Activated T-cell treated with anti-CD3 and anti-CD28 coated beads for 1 hour (primary cell): Measurements from ENCODE around the gene MYL2.
"Not testable (repeated sequence)": the region's sequence is repeated elsewhere in the genome, so short reads cannot be mapped to it uniquely, and the experiment has no call there.

Source experiments
- DNase-seq: peaks from one replicate; pipeline ENCODE4 v3.0.0-alpha.2; 2020; ENCODE audit warnings: low read depth

Gene MYL2, protein sequence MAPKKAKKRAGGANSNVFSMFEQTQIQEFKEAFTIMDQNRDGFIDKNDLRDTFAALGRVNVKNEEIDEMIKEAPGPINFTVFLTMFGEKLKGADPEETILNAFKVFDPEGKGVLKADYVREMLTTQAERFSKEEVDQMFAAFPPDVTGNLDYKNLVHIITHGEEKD

DNA sequence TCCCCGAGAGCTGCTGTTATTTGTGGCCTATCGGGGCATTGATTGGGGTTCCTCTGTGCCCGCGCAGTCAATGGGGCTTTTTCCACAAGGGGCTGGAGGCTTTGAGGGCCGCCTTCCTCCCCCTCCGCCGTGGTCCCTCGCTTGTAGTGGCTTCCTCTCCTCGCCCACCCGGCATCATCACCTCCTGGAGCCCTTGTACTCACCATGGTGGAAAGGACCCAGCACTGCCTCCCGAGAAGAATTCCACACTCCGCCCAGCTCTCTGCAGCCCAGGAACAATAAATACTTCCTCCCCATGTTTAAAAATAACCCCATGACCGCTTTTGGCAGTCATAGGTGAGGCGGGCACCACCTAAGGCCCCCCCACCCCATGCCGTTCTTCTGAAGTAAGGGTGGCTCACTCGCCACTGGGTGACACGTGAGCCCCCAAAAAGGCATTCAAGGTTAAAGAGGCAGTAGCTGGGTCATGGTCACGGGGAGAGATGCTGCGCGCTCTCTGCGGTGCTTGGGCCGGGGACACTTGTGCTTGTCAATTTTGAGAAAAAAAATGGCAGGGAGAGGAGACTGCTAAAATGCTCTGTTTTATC lies at the start of gene MYL2:
TSS of gene MYL2 (minus strand) at position 256 of the 587 bp plus-strand sequence. CDS start at position 206, 50 bp downstream.
- no peak for DNase-seq

DNA sequence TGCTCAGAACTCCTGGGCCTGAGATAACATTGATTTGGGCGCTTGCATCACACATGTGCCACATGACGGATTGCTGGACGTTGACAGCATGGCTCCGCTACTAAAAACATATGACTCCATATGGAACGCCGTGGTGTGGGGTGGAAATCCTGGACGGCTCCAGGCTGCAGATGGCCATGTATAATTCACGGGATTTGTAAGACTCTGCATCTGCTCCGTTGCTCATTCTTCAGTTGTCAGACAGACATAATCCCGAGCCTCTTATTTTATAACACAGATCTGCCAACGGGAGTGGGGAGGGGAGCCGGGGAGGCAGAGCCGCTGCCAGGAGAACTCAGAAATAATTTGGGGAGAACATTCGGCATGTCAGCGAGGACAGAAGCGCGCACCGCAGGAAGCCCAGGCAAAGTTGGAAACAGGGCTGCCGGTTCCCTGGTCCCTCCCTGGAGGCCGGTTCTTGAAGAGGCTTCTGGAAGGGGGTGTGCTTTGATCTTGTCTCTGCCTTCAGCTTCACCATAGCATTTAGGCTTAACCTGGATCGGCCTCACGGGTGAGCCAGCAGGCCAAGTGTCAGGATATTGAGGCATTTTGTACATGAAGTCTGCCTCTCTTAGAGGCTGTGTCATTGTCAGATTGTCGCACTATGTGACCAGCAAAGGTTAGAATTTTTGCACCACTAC lies 45.8 kb upstream of the MYL2 start:
- DNase-seq: no peak

DNA sequence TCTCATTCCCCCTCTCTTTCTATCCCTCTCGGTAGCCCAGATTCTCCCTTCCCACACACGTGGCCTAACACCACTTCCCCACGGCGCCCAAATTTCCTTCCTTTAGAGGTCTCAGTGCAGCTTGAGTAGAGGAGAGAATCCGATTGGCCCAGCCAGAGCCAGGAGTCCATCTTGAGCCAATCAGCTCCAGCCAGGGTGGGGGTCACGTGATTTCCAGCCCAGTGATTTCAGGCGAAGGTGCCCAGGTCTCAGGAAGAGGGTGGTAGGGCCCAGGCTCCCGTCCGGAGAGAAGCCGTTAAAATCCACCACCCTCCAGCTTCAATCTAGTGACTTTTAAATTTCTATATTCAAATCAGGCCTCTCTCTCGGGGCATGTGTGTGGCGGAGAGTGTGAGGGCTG lies 45.2 kb upstream of the MYL2 start:
- no peak for DNase-seq

DNA sequence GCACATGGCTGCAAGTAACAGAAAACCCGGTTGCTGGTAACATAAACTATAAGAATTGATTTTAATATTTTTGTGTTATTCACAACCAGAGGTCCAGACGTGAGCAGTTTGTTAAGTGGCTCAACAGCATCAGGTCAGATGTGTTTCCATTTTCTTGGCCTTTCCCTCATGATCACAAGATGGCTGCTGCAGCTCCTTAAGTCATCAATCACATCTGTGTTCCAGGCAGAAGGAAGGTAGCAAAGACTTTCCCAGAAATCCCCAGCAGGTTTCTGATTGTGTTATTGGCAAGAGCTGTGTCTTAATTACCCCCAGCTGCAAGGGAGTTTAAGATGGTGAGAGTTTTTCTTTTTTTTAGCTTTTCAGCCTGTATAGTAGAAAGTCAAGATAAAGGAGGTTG lies 40.4 kb upstream of the MYL2 start:
- DNase-seq: no peak

DNA sequence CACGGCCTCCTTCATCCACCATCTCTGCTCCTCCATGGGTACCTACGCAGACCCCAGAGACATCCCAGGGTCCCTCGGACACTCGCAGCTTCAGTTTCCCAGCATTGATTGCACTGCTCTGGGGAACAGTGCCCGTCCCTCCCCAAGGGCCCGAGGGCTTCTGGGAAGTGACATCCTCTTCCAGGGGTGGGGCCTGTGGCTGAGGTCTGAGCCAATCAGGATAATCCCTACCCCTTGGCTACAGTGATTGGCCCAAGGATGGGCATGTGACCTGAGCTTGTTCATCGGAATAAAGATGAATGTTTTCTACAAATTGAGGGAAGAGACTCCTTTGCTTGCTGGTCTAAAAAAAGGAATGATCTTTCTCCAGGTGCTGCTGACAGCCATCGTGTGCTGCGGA lies 37.3 kb upstream of the MYL2 start:
- DNase-seq: no peak

DNA sequence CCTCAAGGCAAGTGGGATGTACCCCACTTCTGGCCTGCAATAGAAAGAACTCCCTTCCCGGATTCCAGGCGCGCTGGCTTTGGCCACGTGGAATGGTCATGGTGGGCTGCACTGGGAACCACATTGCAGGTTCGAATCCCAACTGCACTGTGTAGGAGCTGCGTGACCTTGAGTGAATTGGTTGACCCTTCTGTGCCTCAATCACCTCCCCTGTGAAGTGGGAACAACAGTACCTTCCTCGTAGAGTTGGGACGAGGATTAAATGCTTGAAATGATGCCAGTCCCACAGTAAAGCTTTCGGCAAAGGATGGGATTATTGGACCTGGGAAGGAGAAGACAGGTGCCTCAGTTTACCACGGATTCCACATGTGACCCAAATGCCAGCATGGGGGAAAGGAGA lies 36.8 kb upstream of the MYL2 start:
- no peak for DNase-seq

DNA sequence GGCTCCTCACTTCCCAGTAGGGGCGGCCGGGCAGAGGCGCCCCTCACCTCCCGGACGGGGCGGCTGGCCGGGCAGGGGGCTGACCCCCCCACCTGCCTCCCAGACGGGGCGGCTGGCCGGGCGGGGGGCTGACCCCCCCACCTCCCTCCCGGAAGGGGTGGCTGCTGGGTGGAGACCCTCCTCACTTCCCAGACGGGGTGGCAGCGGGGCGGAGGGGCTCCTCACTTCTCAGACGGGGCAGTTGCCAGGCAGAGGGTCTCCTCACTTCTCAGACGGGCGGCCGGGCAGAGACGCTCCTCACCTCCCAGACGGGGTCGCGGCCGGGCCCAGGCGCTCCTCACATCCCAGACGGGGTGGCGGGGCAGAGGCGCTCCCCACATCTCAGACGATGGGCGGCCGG lies 30.5 kb upstream of the MYL2 start:
- DNase-seq: not testable (repeated sequence)

DNA sequence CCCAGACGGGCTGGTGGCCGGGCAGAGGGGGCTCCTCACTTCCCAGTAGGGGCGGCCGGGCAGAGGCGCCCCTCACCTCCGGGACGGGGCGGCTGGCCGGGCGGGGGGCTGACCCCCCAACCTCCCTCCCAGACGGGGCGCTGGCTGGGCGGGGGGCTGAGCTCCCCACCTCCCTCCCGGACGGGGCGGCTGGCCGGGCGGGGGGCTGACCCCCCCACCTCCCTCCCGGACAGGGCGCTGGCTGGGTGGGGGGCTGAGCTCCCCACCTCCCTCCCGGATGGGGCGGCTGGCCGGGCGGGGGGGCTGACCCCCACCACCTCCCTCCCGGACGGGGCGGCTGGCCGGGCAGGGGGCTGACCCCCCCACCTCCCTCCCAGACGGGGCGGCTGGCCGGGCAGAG lies 30.1 kb upstream of the MYL2 start:
- not testable (repeated sequence) for DNase-seq

DNA sequence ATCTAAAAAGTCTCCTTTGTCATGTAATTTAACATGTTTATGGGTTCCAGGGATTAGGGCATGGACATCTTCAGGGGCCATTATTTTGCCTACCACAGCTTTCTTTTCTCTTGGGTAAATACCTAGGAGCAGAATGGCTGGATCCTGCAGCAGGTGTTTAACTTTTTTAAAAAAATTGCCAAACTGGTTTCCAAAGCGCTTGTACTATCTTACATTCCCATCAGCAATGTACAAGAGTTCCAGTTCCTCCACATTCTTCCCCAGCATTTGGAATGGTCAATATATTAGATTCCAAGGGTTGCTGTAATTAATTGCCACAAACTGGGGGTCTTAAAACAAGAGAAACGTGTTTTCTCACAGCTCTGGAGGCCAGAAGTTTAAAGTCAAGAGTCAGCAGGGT lies 27.7 kb upstream of the MYL2 start:
- DNase-seq: no peak

DNA sequence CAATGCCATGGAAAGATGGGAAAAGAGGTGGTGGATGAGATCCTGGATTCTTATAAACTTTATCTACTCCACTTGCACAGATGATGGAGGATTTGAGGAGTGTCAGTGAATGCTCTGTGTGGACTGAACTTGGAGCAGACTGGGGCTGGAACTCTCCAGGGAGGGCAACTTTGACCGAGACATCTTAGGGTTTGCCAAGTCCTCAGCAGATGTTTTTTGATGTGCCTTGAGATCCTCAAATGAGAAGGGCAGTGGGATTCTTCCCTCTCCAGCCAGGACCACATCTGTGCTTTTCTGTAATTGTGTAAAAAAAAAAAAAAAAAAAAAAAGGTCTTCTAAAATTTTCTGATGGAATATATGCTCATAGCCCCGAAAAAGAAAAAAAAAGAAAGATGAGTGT lies 23.0 kb upstream of the MYL2 start:
- no peak for DNase-seq

DNA sequence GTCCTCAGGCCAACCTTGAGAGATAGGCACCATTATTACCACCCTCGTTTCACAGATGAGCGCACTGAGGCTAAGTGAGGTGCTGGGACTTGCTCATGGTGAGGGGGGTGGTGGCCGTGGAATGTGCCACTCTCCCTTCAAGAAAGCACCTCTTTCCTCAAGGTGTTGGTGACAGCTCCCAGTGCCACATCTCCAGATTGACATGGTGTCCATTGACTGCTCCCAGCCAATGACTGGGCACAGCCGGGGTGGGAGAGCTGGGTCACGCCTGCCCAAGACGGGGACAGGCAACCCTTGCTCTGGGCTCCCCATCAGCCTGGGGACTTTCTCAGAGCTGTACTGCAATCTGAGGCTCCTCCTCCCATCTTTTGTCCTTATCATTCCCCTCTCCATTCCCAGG lies 21.0 kb upstream of the MYL2 start:
- no peak for DNase-seq

DNA sequence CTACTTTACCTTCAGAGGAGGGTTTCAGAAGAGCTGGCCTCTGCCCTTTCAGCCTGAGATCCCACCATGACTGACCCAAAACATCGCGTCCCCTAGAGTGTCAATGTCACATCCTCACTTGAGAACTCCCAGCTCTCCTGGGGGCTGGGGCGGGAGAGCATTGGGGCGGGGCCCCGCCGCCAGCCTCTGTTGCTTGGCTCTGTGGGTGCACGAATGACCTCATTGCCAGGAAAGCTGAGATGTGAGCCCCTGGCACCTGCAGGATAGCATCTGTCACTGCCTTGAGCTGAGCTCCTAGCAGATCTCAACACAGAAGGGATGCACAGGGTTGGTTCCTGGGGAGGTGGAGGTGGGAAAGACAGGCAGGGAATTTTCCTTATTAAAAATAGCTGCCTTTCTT lies 20.6 kb upstream of the MYL2 start:
- DNase-seq: no peak

DNA sequence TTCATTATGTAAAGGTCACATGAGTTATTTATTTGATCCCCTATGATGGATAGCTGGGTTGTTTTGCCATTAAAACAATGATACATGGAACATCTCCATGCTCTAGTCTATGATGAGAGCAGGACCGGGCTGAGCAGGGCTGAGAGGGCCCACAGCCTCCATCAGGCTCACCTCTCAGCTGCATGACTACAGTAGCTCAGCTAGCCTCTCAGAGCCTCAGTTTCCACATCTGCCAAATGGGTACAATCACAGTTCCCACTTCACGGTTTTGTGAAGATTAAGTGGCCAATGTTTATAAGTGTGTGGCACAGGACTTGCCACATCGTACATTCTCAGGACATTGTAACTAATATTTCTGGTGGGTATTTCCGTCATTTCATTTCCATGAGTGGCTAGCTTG lies 19.9 kb upstream of the MYL2 start:
- no peak for DNase-seq

DNA sequence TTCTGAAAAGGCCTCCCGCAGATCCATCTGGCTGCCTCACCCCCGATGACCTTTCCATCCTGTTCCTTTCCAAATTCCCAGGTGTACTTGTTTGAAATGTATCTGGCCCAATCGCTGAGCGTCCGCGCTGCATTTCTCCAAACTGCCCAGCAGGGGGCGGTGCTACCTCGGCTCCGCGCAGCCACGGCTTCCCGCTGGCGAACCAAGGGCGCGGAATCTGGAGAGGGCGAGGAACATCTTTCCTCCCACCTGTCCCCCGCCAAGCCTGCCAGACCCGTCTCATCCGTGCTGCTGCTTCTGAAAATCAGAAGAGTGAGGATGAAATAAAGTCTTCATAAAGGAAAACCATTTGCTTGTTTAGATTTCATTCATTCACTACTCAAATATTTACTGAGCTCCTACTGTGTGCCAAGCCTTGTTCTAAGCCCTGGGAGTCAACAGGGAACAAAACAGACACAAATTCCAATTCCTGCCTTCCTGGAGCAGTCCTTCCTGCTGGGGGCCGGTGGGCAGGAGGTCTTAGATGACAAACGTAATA lies 16.8 kb upstream of the MYL2 start:
- peak; percentile 41 for DNase-seq

DNA sequence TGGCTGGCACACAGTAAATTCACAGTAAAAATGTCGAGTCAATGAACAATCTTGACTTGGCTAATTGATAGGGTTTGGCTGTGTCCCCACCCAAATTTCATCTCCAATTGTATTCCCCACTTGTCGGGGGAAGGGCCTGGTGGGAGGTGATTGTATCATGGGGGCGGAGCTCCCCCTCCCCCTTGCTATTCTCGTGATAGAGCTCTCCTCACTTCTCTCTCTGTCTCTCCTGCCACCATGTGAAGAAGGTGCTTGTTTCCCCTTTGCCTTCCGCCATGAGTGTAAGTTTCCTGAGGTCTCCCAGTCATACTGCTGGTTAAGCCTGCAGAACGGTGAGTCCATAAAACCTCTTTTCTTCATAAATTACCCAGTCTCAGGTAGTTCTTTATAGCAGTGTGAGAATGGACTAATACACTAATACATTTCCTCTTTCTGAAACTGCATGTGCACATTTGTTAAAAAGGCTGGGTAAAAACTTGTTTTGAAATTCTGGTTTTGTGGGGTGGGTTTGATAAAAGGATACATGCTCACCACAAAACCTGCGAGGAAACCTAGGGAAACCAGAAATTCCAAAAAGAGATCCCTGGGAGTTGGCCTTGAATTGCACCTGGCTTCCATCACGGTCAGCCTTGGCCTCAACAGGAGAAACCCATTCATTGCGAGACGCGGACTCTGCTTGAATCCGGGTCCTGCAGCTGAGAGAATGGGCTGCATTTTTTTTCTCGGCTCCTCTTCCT lies 16.2 kb upstream of the MYL2 start:
- no peak for DNase-seq

DNA sequence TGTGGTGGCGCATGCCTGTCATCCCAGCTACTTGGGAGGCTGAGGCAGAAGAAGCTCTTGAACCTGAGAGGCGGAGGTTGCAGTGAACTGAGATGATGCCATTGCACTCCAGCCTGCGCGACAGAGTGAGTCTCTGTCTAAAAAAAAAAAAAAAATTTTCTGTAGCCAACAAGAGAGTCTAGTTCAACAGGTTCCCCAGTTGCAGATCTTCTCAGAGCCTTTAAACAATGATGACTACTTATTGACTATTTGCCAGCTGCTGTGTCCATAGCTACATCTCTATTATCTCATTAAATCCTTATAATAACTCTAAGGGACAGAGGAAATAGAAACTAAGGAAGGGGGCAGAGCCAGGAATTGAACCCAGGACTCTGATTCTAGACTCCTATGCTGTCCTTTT lies 15.2 kb upstream of the MYL2 start:
- no peak for DNase-seq

DNA sequence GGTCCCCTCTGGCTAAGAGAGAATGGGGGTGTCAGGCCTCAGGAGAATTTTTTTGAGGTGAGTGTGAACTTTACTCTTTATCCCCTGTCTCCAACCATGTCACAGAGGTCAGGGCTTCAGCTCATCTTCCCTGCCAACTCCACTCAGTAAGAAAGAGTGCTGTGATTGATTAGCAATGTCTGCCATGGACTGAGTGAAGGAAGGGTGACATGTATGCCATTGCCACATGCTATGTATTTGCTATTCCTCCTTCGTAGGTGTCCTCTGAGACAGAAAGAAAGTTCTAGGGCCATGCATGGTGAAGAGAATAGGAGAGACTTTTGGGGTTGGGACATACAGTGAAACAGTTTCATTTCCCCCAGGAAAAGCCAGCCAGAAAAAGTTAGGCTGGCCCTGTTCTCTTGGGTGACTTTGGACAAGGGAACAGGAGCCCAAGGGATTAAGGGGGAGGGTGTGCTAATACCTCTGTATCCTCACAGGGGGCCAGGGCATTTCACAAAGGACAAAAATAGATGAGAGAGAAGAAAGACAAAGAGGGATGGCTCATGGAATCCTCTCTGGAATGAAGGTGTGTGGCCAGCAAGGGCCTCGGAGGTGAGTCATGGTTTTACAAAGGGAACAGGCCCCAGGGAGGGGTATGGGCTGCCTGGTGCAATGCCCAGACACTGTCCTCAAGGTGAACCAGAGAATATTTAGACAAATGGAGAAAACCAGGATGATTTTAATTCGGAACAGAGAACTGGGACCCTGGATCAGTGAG lies 13.9 kb upstream of the MYL2 start:
- no peak for DNase-seq

DNA sequence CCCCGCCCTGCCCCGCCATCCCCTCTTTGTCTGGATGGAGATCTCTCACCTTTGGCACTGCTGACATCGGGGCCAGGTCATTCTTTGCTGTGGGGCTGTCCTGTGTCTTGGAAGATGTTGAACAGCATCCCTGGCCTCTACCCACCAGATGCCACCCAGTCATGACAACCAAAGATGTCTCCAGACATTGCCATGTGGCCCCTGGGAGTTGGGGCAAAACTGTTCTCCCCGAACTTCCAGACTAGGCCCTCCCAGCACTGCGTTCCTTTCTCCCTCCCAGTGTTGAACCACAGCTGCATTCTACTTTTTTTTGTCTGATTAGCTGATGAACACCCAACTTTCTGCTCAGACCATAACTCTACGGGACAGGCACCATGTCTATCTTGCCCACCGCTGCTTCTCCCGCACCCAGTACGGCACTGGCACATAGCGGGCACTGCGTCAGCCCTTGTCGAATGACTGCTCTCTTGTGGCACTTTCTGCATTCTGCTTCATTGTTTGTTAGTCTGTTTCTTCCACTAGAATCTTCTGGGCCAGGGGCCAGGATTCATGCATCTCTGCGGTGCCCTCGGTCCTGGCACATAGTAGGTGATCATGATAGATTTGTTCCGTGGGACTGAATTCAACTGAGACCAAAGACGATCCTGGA lies 13.1 kb upstream of the MYL2 start:
- no peak for DNase-seq

DNA sequence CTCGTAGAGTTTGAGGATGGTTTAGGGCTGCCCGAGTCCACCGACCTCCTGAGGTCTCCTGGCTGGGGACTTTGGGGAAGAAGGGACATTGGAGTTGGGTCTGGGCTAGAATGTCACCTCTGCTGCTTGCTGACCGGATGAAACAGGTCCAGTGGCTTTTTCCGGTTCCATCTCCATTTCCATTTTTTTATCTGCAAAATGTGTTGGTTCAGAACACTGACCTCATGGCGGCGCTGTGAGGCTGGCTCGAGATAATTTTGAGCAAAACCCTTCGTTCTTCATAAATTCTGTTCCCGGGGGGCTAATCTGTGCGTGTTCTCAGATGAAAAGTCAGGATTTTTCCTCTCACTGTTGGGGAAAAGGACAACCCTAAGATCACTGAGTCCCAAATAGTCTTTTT lies 11.7 kb upstream of the MYL2 start:
- no peak for DNase-seq

DNA sequence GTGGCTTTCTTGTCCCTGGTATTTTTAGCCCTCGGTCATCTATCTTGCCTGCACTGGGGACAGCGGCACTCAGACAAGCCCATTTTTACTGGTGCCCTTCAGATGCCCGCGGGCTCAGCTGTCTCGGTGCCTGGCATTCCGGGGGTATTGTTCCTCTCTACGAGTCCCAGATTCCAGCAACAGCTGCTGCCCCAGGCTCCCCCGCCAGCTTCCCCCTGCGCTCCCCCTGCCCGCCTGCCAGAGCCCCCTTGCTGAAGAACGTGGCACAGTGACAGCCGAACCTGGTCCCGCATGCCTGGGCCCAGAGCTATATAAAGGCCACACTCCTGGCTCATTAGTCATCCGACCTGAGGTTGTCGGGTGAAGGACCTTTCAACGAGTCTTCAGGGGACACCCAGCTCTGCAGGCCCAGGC lies 10.9 kb upstream of the MYL2 start:
- no peak for DNase-seq
